ENCODE data around the gene ZNF521.

DNA sequence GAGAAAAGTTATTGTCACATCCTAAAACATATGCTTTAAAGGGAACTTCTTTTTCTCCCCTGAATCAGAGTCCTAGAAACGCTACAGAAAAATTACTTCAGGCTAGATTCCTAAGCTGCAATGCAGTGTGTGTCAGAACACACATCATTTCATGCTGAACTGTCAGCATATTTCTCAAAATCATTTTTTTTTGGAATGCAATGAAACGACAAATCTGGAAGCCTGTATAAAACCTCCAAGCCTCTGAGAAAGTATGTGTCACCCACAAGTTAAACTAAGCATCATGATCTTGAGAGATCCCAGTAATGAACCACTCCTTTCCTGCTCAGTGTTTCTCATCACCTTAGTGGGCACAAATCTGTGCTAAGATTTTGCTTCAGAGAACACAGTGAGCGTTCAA, 276.2 kb downstream of the ZNF521 start:
- TF ChIP-seq, protein P1, sequence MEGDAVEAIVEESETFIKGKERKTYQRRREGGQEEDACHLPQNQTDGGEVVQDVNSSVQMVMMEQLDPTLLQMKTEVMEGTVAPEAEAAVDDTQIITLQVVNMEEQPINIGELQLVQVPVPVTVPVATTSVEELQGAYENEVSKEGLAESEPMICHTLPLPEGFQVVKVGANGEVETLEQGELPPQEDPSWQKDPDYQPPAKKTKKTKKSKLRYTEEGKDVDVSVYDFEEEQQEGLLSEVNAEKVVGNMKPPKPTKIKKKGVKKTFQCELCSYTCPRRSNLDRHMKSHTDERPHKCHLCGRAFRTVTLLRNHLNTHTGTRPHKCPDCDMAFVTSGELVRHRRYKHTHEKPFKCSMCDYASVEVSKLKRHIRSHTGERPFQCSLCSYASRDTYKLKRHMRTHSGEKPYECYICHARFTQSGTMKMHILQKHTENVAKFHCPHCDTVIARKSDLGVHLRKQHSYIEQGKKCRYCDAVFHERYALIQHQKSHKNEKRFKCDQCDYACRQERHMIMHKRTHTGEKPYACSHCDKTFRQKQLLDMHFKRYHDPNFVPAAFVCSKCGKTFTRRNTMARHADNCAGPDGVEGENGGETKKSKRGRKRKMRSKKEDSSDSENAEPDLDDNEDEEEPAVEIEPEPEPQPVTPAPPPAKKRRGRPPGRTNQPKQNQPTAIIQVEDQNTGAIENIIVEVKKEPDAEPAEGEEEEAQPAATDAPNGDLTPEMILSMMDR (IDR thresholded peaks at IDR 0.05) = no peak
- TF ChIP-seq POLR2A (IDR thresholded peaks at IDR 0.05) (no peak), POLR2AphosphoS5 (IDR thresholded peaks at IDR 0.05) (no peak)
